Fibroblast of pulmonary artery (primary cell): ENCODE data around the gene FARSB.

Experiments used
- DNase-seq: peaks from one replicate; pipeline ENCODE4 v3.0.0-alpha.2; 2010; ENCODE audit warnings: low read depth
- H3K4me3 ChIP-seq: replicated peaks from 2 replicates; pipeline ENCODE4 v1.5.1; 2011; ENCODE audit warnings: low read depth, mild to moderate bottlenecking, control low read depth, low read length, moderate library complexity
- CTCF ChIP-seq: IDR thresholded peaks from 2 replicates; pipeline ENCODE4 v1.5.1; 2011; ENCODE audit warnings: mild to moderate bottlenecking, control low read depth, low read length, inconsistent platforms; ENCODE audit errors: missing control alignments

The FARSB gene

GRCh38 chr2:222608081-222608480 is 47.8 kb downstream of the FARSB start:
- TF ChIP-seq CTCF: no peak
- no peak for DNase-seq
- no peak overlapping the region for H3K4me3 ChIP-seq

GRCh38 chr2:222606306-222606705 is 49.6 kb downstream of the FARSB start:
- no peak for TF ChIP-seq CTCF
- DNase-seq: no peak
- H3K4me3 ChIP-seq: no peak overlapping the region

- no peak overlapping the region for H3K4me3 ChIP-seq
- DNase-seq: no peak
- TF ChIP-seq CTCF: no peak
Observed at GRCh38 chr2:222604749-222605515, 51.0 kb downstream of the FARSB start.

- no peak for DNase-seq
- H3K4me3 ChIP-seq: no peak overlapping the region
- TF ChIP-seq CTCF: no peak
Observed at GRCh38 chr2:222603501-222603900, 52.4 kb downstream of the FARSB start.

GRCh38 chr2:222598611-222599010 is 57.3 kb downstream of the FARSB start:
- no peak for TF ChIP-seq CTCF
- H3K4me3 ChIP-seq: no peak overlapping the region
- no peak for DNase-seq

GRCh38 chr2:222595581-222595980 is 60.3 kb downstream of the FARSB start:
- no peak for TF ChIP-seq CTCF
- H3K4me3 ChIP-seq: no peak overlapping the region
- no peak for DNase-seq

GRCh38 chr2:222594679-222595078 is 61.2 kb downstream of the FARSB start:
- peak; percentile 75 for DNase-seq
- H3K4me3 ChIP-seq: no peak overlapping the region
- no peak for TF ChIP-seq CTCF
